ENCODE data around the gene CSTF2.

CSTF2 gene

GRCh38 chrX:100871594-100872560 lies 51.7 kb downstream of the CSTF2 start:
- no peak for DNase-seq

GRCh38 chrX:100874325-100874724 lies 54.1 kb downstream of the CSTF2 start, which contains the start of gene NOX1:
Gene NOX1 (minus strand): TSS chrX:100874359. CDS start chrX:100874139, 220 bp downstream.
- no peak for DNase-seq

GRCh38 chrX:100880368-100880767 lies 60.2 kb downstream of the CSTF2 start:
- no peak for DNase-seq

GRCh38 chrX:100883654-100884053 lies 63.5 kb downstream of the CSTF2 start:
- DNase-seq, result no peak
